Pulmonary artery endothelial cell (primary cell): ENCODE data around the gene NCOA6. TPM values are rescaled to one million over a fixed set of nuclear protein-coding genes. Genes with fewer than 3 reads are reported as not detected.

Experiments used
- DNase-seq: peaks from one replicate; pipeline ENCODE4 v3.0.0-alpha.2; 2011; ENCODE audit warnings: low read depth, low spot score
- total RNA-seq: library from RNA; depleted of rRNA; stranded (reverse); fragments of >200 nt; gene quantifications from 2 replicates; pipeline ENCODE4 v1.2.3, GENCODE V29; 2014

Gene NCOA6
- 5.0 and 5.3 TPM in 2 replicates for total RNA-seq

DNA sequence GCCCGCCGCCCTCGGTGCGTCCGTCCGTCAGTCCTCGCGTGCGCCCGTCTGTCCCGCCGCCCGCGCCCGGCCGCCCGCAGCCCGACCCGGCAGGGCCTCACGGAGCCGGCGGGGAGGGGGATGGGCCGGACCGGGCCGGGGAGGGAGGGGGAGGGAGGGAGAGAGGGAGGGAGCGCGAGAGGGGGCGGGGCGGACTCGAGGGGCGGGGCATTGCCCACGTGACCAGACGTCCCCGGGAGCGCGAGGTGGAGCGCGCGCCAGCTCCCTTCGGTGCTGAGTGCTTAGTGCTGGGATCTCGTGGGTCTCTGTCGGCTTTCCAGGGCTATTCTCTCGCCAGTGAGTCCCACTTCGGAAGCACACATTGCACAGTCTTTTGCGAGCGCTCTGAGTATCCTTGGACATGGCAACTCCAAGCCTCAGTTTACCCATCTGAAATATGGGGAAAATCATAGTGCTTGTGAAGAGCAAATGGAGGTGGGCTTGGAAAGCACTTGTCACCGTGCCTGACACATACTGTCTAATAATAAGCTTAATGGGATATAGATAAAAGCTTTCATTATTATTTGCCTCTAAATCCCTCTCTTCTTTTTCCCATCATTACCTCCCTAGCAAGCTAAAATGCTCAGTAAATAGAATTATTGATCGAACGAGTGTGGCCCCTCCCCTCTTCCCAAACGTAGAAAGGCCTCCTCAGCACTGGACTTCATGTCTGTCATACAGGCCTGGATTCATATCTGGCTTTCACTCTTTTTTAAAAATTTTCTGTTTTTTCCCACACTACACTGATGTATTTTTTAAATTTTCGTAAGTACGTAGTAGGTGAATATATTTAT is at the start of gene NCOA6:
Gene NCOA6, minus strand, starts transcription at position 122 of the 833 bp plus-strand sequence. CDS start 43,296 bp downstream, outside the sequence.
- DNase-seq = peak; percentile 30

DNA sequence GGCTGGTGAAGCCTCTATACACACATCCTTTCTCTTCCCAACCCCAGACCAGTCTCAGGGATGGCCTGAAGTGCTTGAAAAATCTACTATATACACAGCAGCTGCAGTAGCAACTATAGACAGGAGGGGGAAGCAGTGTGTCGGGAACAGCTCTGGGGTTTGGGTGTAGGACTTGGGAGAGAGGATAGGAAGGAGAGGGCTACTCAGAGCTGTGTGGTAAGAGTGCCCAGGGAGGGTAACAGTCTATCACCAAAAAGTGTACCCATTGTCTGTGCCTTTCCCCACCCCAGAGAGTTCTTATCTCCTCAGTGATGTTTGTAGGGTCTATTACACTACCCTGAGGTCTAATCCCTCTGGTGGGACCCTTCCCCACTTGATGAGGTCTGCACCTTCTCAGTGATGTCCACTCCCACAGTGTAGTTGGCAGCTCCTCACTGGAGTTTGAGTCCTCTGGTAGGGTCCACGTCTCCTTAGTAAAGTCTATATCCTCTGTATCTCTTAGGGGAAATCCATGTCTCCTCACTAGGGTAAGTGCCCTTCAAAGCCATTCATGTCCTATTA is 48.7 kb upstream of the NCOA6 start:
- peak; percentile 69 for DNase-seq

DNA sequence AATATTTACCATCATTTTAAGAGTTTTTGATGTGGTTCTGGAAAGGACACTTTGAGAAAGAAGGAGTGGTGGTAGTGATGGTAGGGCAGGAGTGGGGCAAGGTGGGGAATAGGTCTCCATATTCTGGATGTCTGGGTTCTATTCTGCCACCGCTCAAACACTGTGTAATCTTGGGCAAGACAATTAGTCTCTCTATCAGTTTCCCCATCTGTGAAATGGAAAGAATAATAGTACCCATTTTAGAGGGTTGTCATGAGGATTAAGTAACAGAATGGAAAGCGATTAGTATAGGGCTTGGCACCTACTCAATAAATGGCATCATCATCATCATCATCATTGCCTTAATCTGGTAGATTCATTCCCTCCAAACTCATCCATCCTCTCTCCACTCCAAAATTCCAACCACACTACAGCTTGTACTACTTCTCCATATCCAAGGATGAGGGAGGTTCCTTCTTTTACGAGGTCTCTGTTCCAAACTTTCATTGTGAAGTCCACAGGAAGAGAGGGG is 48.2 kb upstream of the NCOA6 start:
- DNase-seq = no peak

DNA sequence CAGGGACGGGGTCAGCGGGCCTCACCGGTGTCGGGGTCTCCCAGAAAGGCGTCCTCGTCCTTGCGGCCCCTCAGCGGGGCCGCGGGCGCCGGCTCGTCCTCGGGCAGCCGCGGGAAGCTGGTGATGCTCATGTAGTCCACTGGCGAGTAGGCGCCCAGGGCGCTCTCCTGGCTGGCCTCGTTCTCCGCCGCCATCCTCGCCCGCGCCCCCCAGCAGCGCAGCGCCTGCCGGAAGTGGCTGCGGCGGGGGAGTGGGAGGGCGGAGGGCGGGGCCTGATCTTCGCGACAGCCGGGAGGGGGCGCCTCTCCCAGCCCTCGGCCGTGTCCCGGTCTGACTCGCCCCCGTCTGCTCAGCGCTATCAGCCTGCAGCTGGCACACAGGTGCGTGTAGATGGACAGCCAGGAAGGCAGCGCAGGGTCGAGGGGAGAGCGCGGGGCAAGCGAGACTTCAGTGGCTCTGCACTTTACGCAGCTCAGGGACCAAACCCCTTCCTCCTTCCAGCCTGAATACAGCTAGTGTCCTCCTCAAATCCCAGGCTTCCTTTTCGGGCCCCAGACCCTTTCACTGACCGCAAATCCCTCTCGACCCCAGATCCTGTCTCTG is 47.3 kb upstream of the NCOA6 start, which contains the start of gene GGT7:
Gene GGT7, minus strand, starts transcription at position 235 of the 603 bp plus-strand sequence. Its CDS starts 41 bp downstream, at position 194.
- DNase-seq = no peak

DNA sequence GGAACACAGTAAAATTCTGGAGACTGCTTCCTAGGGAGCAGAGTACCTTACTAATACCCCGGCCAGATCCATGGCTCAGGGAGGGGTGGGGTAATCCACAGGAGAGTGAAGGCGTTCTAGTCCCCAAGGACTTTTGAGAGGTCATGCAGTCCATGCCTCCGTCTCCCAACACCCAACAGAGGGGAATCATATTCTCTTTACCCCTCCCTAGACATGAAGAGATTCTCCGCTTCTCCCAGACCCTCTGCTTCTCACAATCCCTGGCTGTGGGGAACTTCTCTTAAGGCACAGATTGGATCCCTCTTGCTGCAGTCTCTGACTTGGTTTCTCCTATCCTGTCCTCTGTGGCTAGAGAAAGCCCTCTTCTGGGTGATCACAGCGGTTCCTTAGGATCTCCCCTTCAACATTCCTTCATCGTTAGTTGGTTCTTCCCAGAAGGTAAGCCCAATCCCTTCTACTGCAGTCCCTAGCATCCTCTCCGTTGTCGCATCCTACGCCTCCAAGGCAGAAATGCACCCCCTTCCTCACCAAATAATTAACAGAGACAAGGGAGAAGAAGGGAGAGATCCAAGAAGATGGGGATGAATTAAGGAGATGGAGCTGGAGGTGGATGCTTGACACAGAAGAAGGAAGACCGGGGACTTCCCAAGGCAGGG is 46.6 kb upstream of the NCOA6 start:
- no peak for DNase-seq

DNA sequence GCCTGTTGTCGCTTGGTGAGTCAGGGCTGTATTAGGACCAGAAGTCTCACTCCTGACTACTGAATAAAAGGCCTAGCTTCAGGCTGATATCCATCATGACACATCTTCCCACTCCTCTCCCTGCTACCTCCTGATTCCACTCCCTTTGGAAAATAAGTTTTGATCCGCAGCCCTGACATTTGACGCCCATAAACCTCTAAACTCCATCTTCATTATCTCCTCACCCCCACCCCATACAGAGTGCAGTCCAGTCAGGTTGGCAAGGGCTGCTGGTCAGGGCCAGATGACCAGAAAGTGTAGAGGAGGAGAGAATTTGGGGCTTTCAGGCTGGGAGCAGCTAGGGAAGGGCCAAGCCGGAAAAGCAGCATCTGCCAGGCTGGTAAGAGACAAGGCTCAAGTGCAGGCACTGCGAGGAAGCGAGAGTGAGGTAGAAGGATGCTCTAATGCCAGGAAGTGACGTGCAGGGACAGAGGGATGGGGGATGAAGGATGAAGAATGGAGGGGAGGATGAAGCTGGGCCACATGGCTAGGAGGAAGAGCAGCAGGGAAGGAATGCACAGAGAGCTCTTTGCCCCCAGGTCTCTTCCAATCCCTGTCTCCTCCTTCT is 46.0 kb upstream of the NCOA6 start:
- no peak for DNase-seq

DNA sequence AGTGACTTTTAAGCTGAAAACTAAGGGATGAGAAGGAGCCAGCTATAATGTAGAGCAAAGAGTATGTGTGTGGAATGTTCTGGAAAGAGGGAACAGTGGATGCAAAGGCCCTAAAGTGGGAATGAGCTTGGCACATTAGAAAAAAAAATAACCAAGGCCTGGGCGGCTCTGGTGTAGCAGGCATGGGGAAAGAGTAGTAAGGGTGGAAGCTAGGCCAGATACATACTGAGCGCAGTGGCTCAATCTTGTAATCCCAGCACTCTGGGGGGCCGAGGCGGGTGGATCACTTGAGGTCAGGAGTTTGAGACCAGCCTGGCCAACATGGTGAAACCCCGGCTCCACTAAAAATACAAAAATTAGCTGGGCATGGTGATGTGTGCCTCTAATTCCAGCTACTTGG is 38.8 kb upstream of the NCOA6 start:
- no peak for DNase-seq

DNA sequence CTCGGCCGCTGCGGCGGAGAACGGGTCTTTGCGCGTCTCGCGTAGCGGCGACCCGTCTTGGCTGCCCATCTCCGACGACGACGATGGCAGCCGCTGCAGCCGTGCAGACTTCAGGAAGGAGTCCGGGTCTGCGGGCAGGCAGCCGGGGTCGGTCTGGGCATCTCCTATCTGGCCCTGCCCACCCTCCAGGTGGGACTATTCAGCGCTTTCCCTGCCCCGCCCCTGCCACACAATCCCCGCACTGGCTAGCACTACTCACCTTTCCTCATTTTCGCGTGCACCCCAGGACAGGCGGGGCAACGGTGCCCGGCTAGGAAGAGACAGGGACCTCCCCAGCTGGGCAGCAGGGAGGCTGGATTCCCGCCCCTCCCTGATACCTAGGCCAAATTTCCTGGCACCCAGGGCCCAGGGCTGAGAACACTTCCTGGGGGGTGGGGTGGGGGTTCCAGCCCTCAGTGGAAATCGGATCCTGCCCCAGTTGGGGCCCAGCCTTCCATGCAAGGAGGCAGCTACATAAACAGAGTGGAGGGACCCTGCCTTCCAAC is 38.0 kb upstream of the NCOA6 start:
- no peak for DNase-seq

DNA sequence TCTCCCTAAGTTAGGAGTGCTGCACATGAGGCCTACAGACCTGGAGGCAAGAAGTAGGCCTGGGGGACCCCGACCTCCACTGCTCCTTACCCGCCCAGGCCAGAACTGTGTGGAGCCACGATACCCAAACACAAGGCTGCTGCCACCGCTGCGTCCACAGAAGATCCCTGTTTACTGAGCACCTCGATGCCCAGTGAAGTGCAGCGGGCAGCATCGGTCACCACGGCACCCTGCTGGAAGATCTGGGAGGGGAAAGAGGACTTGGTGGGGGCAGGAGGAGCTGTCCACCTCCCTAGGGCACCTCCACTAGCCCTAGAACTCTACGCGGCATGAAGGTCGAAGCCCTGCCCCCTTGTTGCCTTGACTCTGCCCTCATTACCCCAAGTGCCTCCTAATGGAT is 37.3 kb upstream of the NCOA6 start:
- no peak for DNase-seq

DNA sequence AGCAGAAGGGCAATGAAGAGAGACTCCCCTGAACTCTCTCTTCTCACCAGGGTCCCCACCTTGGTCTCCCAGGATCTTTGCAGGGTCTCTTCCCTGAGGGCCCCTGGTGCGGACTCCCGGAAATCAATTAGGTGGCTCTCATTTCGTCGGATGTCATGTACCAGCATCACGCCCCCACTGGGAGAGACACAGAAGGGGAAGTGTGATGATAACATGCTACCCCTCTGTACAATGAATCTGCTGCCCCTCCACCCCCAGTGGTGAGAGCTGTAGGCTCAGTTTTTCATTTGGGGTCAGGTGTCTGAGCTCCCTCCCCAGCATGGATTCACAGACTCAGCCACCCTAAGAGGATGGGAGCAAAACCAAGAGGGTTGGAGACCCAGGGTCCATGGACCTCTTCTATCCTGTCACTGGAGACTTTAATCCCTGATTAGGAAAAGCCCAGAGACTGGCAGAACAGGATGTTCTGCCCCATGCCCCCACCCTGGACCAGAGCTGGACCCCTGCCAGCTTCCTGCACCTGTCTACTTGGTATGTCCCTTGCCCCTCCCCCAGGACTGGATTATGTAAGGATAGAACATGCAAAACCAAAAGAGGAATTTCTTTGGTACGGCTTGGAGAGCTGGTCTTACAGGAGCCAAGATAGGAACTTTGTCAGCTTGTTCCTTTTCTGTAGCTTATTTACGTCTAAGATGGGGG is 36.1 kb upstream of the NCOA6 start:
- no peak for DNase-seq

DNA sequence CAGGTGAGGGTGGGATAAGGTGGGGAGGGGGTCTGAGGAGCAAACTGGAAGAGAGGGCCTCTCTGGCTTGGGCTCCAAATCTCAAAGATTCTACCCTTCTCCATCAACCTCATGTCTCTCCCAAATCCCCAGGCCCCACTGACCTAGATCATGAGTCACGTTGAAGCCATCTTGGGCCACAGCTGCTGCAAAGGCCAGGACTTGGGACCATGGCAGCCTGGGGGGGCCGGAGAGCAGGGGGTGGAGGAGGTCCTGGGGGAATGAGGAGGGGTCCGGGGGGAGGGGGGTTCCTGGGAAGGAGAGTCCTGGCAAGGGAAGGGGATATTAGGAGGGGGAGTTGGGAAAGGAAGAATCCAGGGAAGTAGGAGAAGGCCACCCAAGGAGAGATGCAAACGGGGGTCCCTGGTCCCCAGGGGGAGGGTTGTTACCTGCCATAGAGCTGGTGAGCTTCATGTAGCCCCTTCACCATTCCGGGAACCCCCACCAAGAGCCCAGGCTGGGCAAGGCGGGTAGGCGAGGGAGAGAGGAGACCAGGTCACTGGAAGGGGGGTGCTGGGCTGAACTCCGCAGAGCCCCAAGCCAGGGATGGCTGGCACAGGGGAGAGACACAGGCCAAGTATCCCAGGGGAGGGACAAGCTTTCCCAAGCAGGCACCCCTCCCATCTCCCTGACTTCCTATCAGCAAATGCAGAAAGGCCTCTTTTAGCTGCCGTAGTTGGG is 34.5 kb upstream of the NCOA6 start:
- no peak for DNase-seq

DNA sequence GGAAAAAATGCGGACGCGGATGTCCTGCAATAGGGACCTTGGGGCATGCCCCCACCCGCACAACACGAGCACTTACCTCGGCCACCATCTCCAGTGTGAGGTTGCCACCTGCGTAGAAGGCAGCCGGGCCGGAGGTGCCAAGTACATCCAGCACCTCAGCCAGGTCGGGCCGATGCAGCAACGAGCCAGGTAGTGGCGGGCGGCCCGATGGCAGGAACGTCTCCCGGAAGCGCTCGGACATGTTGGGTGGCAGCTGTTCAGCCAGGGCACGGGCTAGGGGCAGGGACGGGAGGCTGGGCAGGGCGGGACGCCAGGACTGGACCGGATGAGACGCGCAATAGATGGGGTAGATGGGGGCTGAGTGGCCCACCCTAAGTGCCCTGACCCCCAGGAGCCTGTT is 33.9 kb upstream of the NCOA6 start:
- DNase-seq = no peak

DNA sequence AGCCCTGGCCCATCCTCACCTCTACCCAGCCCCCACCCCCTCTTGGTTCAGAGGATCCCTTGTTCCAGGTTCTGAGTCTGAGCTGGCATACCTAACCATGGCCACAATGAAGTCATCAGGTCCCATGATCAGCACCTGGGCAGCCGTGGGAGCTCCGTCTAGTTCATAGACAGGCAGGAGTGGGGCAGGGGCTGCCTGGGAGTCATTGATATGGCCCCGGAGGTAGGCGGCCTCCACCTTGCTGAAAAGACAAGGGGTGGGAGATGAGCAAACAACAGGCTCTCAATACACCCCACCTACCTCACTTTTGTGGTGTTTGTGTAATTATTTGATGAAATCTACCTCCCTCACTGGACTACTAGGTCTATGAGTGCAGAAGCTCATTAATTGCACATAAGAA is 26.8 kb upstream of the NCOA6 start:
- no peak for DNase-seq

DNA sequence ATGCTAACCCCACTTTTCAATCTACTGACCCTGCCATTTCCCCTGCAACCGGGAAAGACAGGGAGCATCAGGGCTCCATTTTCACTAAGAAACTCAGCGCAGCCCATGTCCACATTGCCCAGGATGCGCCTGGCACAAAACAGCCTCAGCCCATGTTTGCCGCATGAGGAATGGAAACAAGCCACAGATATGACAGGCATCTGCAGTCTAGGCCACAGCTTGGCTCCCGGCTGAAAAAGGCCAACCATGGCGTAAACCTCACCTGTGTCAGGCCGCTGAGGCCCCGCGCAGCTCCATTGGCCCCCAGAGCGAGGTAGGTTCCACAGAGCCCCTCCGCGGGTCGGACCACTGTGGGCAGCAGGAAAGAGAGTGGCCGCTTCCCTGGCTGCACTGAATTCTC is 25.5 kb upstream of the NCOA6 start:
- DNase-seq = no peak

DNA sequence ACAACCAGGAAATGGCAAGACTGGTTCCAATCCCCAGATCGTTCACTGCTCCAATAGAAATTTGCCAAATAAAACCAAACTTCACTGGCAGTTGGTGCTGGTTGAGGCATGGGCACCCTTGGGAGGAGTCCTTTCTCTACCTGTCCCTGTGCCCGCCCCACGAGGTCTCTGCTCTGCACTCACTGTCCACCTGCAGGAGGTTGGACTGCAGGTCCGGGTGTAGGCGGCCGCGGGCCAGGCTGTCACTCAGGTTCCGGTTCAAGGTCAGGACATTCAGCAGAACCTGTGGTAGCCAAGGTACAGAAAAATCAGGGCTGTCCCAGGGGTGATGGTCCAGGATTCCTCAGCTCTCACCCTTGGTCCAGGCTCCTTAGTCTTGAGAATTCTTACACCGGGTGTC is 24.3 kb upstream of the NCOA6 start:
- no peak for DNase-seq

DNA sequence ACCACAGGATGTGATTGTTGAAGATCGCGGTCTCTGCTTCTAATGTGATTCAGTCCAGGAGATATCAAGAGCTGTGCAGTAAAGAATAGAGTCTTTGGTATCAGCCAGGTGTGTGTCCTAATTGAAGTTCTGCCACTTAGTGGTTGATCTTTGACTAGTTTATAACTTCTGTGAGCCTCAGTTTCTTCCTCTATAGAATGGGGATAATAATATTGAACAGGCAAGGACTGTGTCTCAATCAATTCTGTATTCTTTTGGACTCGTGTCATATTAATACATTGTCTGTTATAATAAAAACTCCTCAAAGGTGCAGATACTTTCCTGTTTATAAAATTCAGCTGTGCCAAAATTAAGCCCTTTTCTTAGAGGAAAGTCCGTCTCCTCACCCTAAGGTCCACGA is 23.1 kb upstream of the NCOA6 start:
- no peak for DNase-seq

DNA sequence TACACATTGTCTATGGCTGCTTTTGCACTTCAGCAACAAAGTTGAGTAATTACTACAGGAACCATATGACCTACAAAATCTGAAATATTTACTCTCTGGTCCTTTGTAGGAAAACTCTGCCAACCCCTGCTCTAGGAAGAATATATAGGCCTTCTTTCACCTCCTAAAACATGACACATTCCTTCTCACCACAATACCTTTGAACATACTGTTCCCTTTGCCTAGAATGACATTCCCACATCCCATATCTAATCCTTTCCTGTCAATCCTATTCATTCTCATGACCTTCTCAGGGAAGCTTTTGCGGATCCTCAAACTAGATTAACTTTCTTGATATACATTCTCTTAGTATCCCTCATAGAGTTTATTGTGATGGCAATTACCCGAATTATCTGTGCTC is 18.0 kb upstream of the NCOA6 start:
- no peak for DNase-seq

DNA sequence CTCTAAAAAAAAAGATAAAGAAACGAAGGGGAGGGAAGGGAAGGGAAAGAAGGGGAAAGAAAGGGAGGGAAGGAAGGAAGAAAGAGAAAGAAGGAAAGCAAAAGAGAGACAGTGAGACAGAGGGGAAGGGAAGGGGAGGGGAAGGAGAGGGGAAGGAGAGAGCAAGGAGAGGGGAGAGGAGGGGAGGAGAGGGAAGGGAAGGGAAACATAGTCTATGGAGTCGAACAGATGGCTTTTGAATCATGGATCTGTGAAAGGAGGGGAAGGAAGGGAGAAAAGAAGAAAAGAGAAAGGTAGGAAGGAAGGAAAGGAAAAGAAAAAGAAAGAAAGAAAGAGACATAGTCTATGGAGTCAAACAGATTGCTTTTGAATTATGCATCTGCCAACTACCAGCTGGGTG is 16.7 kb upstream of the NCOA6 start:
- no peak for DNase-seq

DNA sequence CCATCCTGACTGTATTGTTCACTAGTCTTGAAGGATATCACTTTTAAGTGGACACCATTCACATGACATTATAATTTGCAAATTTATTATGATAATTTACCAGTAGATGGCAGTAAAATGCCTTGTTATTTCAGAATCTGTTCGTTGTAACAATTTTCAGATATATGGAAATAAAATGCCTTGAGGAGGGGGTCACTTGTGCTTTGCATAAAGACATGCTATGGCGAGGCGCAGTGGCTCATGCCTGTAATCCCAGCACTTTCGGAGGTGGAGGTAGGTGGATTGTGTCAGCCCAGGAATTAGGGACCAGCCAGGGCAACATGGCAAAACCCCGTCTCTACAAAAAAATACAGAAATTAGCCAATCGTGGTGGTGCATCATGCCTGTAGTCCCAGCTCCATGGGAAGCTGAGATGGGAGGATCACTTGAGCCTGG is 9.0 kb upstream of the NCOA6 start:
- no peak for DNase-seq

DNA sequence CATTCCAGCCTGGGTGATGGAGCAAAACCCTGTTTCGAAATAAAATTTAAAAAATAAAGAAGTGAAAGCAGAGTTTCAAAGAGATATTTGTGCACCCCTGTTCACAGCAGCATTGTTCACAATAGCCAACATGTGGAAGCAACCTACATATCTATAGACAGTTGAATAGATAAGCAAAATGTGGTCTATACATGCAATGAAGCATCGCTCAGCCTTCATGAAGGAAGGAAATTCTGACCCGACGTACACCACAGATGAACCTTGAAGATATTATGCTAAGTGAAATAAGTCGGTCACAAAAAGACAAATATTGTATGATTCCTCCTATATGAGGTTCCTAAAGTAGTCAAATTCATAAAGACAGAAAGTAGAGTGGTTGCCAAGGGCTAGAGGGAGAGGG is 6.5 kb upstream of the NCOA6 start:
- DNase-seq = no peak
